ENCODE results near the gene TMPRSS4.
A peak's percentile ranks its signal among the peaks of the same experiment; 100 is the strongest.

The TMPRSS4 gene

GRCh38 chr11:118156531-118157185 lies 79.8 kb downstream of the TMPRSS4 start:
- peak; percentile 20 for DNase-seq

GRCh38 chr11:118157186-118157895 lies 80.5 kb downstream of the TMPRSS4 start:
- no peak for DNase-seq

- DNase-seq, result no peak
Measured at GRCh38 chr11:118161786-118162185, 84.9 kb downstream of the TMPRSS4 start.

- no peak for DNase-seq
Measured at GRCh38 chr11:118162846-118163245, 86.0 kb downstream of the TMPRSS4 start.

GRCh38 chr11:118163494-118163893 lies 86.6 kb downstream of the TMPRSS4 start:
- no peak for DNase-seq

GRCh38 chr11:118164885-118165284 lies 88.0 kb downstream of the TMPRSS4 start:
- no peak for DNase-seq

- DNase-seq, result no peak
Measured at GRCh38 chr11:118166641-118167040, 89.8 kb downstream of the TMPRSS4 start.

GRCh38 chr11:118167253-118167652 lies 90.4 kb downstream of the TMPRSS4 start:
- no peak for DNase-seq

GRCh38 chr11:118167906-118168305 lies 91.0 kb downstream of the TMPRSS4 start:
- no peak for DNase-seq

- DNase-seq, result no peak
Measured at GRCh38 chr11:118168316-118168715, 91.4 kb downstream of the TMPRSS4 start.

GRCh38 chr11:118168751-118169150 lies 91.9 kb downstream of the TMPRSS4 start:
- DNase-seq, result no peak

GRCh38 chr11:118169300-118170140 lies 92.6 kb downstream of the TMPRSS4 start:
- DNase-seq, result no peak

- DNase-seq, result no peak
Measured at GRCh38 chr11:118170231-118170630, 93.4 kb downstream of the TMPRSS4 start.

- DNase-seq, result no peak
Measured at GRCh38 chr11:118170882-118171268, 94.0 kb downstream of the TMPRSS4 start.

Data from CD4-positive, alpha-beta T cell treated with Interleukin-21 for 1 hour (primary cell).